HEK293 (cell line): ENCODE measurements around the gene ARHGDIB.

Experiments used
- CTCF ChIA-PET: fragments of 350-600 bp; formaldehyde crosslinking; extraction: SDS; loops from one replicate; lab custom pipeline; 2021; ENCODE audit warnings: antibody characterized with exemption; lab: Yijun Ruan, JAX
- POLR2A ChIA-PET: fragments of 300-600 bp; formaldehyde crosslinking; extraction: SDS; loops from one replicate; lab custom pipeline; 2020; ENCODE audit warnings: antibody characterized with exemption, inconsistent platforms; lab: Yijun Ruan, JAX
- H3K27ac ChIP-seq: fragments of 200-500 bp; sonication (Bioruptor generic); 2 replicates; pipeline ENCODE4 v1.5.1; 2014; ENCODE audit warnings: low read depth, low read length, control low read depth, inconsistent platforms; ENCODE audit errors: extremely low read depth
- H3K36me3 ChIP-seq, 2 experiments: fragments of 200-500 bp in 1 of 2; sonication (Bioruptor generic) in 1 of 2; 1 replicate in 1 of 2; 2 replicates in 1 of 2; pipeline ENCODE4 v1.5.1; 2014 to 2017; ENCODE audit warnings: inconsistent platforms in 2 of 2, low read length in 2 of 2; ENCODE audit not compliant: control insufficient read depth in 2 of 2, insufficient read depth in 1 of 2
- H3K4me1 ChIP-seq: fragments of 200-500 bp; sonication (Bioruptor generic); 2 replicates; pipeline ENCODE4 v1.5.1; 2014; ENCODE audit warnings: mild to moderate bottlenecking, low read length, inconsistent platforms; ENCODE audit not compliant: control insufficient read depth, insufficient read depth
- H3K4me3 ChIP-seq: 2 replicates; pipeline ENCODE4 v1.5.1; 2011; ENCODE audit warnings: low read depth, mild to moderate bottlenecking, control low read depth, low read length, moderate library complexity
- H3K9me3 ChIP-seq: fragments of 200-500 bp; sonication (Bioruptor generic); 2 replicates; pipeline ENCODE4 v1.5.1; 2014; ENCODE audit warnings: low read depth, low read length, inconsistent platforms; ENCODE audit not compliant: control insufficient read depth, insufficient read depth
- PATZ1 ChIP-seq: fragments of 450-650 bp; formaldehyde crosslinking; IDR thresholded peaks from 2 replicates; pipeline ENCODE4 v1.5.1; 2016; ENCODE audit warnings: missing biosample characterization, missing genetic modification characterization
- PRDM6 ChIP-seq: fragments of 450-650 bp; formaldehyde crosslinking; IDR thresholded peaks from 2 replicates; pipeline ENCODE4 v1.5.1; 2017; ENCODE audit warnings: missing biosample characterization, missing genetic modification characterization
- SP7 ChIP-seq: fragments of 450-650 bp; formaldehyde crosslinking; IDR thresholded peaks from 2 replicates; pipeline ENCODE4 v1.5.1; 2016; ENCODE audit warnings: missing biosample characterization, missing genetic modification characterization
- ZBTB17 ChIP-seq: fragments of 450-650 bp; formaldehyde crosslinking; IDR thresholded peaks from 2 replicates; pipeline ENCODE4 v1.5.1; 2016; ENCODE audit warnings: missing biosample characterization, missing genetic modification characterization
- ZBTB44 ChIP-seq: fragments of 450-650 bp; IDR thresholded peaks from 2 replicates; pipeline ENCODE4 v1.5.1; 2018; ENCODE audit warnings: missing biosample characterization, mild to moderate bottlenecking, missing genetic modification characterization
- ZNF132 ChIP-seq: fragments of 450-650 bp; formaldehyde crosslinking; IDR thresholded peaks from 2 replicates; pipeline ENCODE4 v1.5.1; 2017; ENCODE audit warnings: missing biosample characterization, missing genetic modification characterization, borderline replicate concordance
- ZNF184 ChIP-seq: fragments of 450-650 bp; IDR thresholded peaks from 2 replicates; pipeline ENCODE4 v1.5.1; 2018; ENCODE audit warnings: missing biosample characterization, mild to moderate bottlenecking, missing genetic modification characterization
- ZNF2 ChIP-seq: fragments of 450-650 bp; formaldehyde crosslinking; IDR thresholded peaks from 2 replicates; pipeline ENCODE4 v1.5.1; 2016; ENCODE audit warnings: missing biosample characterization, missing genetic modification characterization
- ZNF214 ChIP-seq: fragments of 450-650 bp; formaldehyde crosslinking; IDR thresholded peaks from 2 replicates; pipeline ENCODE4 v1.5.1; 2017; ENCODE audit warnings: missing biosample characterization, mild to moderate bottlenecking, missing genetic modification characterization, borderline replicate concordance
- ZNF311 ChIP-seq: fragments of 450-650 bp; formaldehyde crosslinking; IDR thresholded peaks from 2 replicates; pipeline ENCODE4 v1.5.1; 2017; ENCODE audit warnings: missing biosample characterization, missing genetic modification characterization, borderline replicate concordance
- ZNF518A ChIP-seq: fragments of 450-650 bp; formaldehyde crosslinking; conservative IDR thresholded peaks from 2 replicates; pipeline ENCODE4 v1.5.1; 2016; ENCODE audit warnings: low read depth, missing biosample characterization, missing genetic modification characterization
- ZNF580 ChIP-seq: fragments of 450-650 bp; formaldehyde crosslinking; IDR thresholded peaks from 2 replicates; pipeline ENCODE4 v1.5.1; 2016; ENCODE audit warnings: missing biosample characterization, missing genetic modification characterization
- ZNF585B ChIP-seq: fragments of 450-650 bp; formaldehyde crosslinking; IDR thresholded peaks from 2 replicates; pipeline ENCODE4 v1.5.1; 2016; ENCODE audit warnings: missing biosample characterization, missing genetic modification characterization
- ZNF645 ChIP-seq: fragments of 450-650 bp; formaldehyde crosslinking; IDR thresholded peaks from 2 replicates; pipeline ENCODE4; 2016; ENCODE audit warnings: missing biosample characterization, missing genetic modification characterization
- ZNF664 ChIP-seq: fragments of 450-650 bp; formaldehyde crosslinking; IDR thresholded peaks from 2 replicates; pipeline ENCODE4 v1.5.1; 2016; ENCODE audit warnings: missing biosample characterization, missing genetic modification characterization
- ZNF776 ChIP-seq: fragments of 450-650 bp; formaldehyde crosslinking; IDR thresholded peaks from 2 replicates; pipeline ENCODE4 v1.5.0; 2017; ENCODE audit warnings: missing biosample characterization, missing genetic modification characterization, borderline replicate concordance

Gene ARHGDIB

GRCh38 chr12:14979468-14979867 lies 18.1 kb upstream of the ARHGDIB start:
- H3K4me1 ChIP-seq, result no peaks in the 10 kb centered on the region
- H3K4me3 ChIP-seq, result no peak overlapping the region
- CTCF ChIA-PET, result no interaction called here
- no peaks in the 10 kb centered on the region for H3K9me3 ChIP-seq
- no peaks in the 10 kb centered on the region for H3K36me3 ChIP-seq
- no peak overlapping the region for H3K27ac ChIP-seq
- POLR2A ChIA-PET, result no interaction called here
- TF ChIP-seq ZNF132 (tag by site-specific recombination), result no peak
- no peak for TF ChIP-seq ZNF580
- TF ChIP-seq ZBTB44 (tag by site-specific recombination), result no peak
- no peak for TF ChIP-seq SP7 (tag by site-specific recombination)
- no peak for TF ChIP-seq ZBTB17 (tag by site-specific recombination)
- no peak for TF ChIP-seq ZNF585B
- no peak for TF ChIP-seq ZNF664
- no peak for TF ChIP-seq ZNF184 (tag by site-specific recombination)
- no peak for TF ChIP-seq ZNF645 (tag by site-specific recombination)
- no peak for TF ChIP-seq ZNF2 (tag by site-specific recombination)
- no peak for TF ChIP-seq ZNF518A
- no peak for TF ChIP-seq PATZ1 (tag by site-specific recombination)
- no peak for TF ChIP-seq ZNF311 (tag by site-specific recombination)
- TF ChIP-seq PRDM6 (tag by site-specific recombination), result no peak
- no peak for TF ChIP-seq ZNF776 (tag by site-specific recombination)
- no peak for TF ChIP-seq ZNF214
